GM18870 (cell line): ENCODE data around the gene JUN.

Experiments used
- ATAC-seq: cut with Tn5 transposase; IDR thresholded peaks from one replicate; pipeline ENCODE4 v1.9.1; 2021; ENCODE audit warnings: moderate library complexity; ENCODE audit not compliant: unreplicated experiment

JUN gene

GRCh38 chr1:58764294-58764978 lies 19.4 kb downstream of the JUN start:
- ATAC-seq, result no peak

GRCh38 chr1:58763214-58763613 lies 20.6 kb downstream of the JUN start:
- no peak for ATAC-seq

GRCh38 chr1:58762806-58763205 lies 21.0 kb downstream of the JUN start:
- ATAC-seq, result no peak

- ATAC-seq, result peak; percentile 52
These were observed 28.4 kb downstream of the JUN start for GRCh38 chr1:58755468-58755872.

GRCh38 chr1:58754683-58755467 lies 29.0 kb downstream of the JUN start:
- ATAC-seq, result no peak

GRCh38 chr1:58754073-58754613 lies 29.7 kb downstream of the JUN start:
- no peak for ATAC-seq

GRCh38 chr1:58753431-58753866 lies 30.4 kb downstream of the JUN start:
- no peak for ATAC-seq

GRCh38 chr1:58749646-58750045 lies 34.2 kb downstream of the JUN start:
- no peak for ATAC-seq

GRCh38 chr1:58748666-58749065 lies 35.2 kb downstream of the JUN start:
- ATAC-seq, result no peak

GRCh38 chr1:58746757-58747156 lies 37.1 kb downstream of the JUN start:
- no peak for ATAC-seq

GRCh38 chr1:58746182-58746581 lies 37.7 kb downstream of the JUN start:
- ATAC-seq, result no peak

GRCh38 chr1:58745666-58746065 lies 38.2 kb downstream of the JUN start:
- ATAC-seq, result no peak

GRCh38 chr1:58745117-58745516 lies 38.7 kb downstream of the JUN start:
- ATAC-seq, result no peak

- ATAC-seq, result no peak
These were observed 41.9 kb downstream of the JUN start for GRCh38 chr1:58741678-58742553.

GRCh38 chr1:58739856-58740466 lies 43.9 kb downstream of the JUN start:
- no peak for ATAC-seq

GRCh38 chr1:58738876-58739275 lies 45.0 kb downstream of the JUN start:
- ATAC-seq, result no peak

GRCh38 chr1:58735586-58735985 lies 48.3 kb downstream of the JUN start:
- no peak for ATAC-seq

- ATAC-seq, result no peak
These were observed 49.2 kb downstream of the JUN start for GRCh38 chr1:58734630-58735029.

- no peak for ATAC-seq
These were observed 51.6 kb downstream of the JUN start for GRCh38 chr1:58732087-58732775.
